Vagina (tissue), 2 donors: Measurements from ENCODE around the gene EIF2D.

Experiments
- CTCF ChIP-seq, 3 experiments: fragments of 450-650 bp in 2 of 3; fragments of 200-600 bp in 1 of 3; sonication (generic) in 1 of 3; IDR thresholded peaks; one replicate each; pipeline ENCODE4 v1.5.1; 2017 to 2019; ENCODE audit warnings: antibody characterized with exemption in 3 of 3, mild to moderate bottlenecking in 2 of 3, moderate library complexity in 2 of 3
- POLR2A ChIP-seq, 2 donors: fragments of 450-650 bp; IDR thresholded peaks; one replicate each; pipeline ENCODE4 v1.6.1; 2017; ENCODE audit warnings: antibody characterized with exemption in 2 of 2, mild to moderate bottlenecking in 2 of 2, moderate library complexity in 2 of 2
- POLR2AphosphoS5 ChIP-seq, 2 donors: sonication (generic); formaldehyde crosslinking; IDR thresholded peaks; one replicate each; pipeline ENCODE4 v1.9.0; 2017; ENCODE audit warnings: antibody characterized with exemption in 2 of 2, mild to moderate bottlenecking in 2 of 2, low read depth in 1 of 2; ENCODE audit not compliant: insufficient read depth in 1 of 2

GRCh38 chr1:206612129-206612876, at the start of gene EIF2D:
- TF ChIP-seq CTCF (IDR thresholded peaks at IDR 0.05) (peak; percentile 40 to 95 (median 90)), POLR2A (IDR thresholded peaks at IDR 0.05) (peak in 1 of 2 donors; percentile 50), POLR2AphosphoS5 (IDR thresholded peaks at IDR 0.05; ENCODE audit: insufficient read depth in 1 of 2, low read depth in 1 of 2) (peak; percentile 88 to 89)
